ENCODE data around the gene FBXL7.

Gene FBXL7

GRCh38 chr5:15676591-15676990 is 176.6 kb downstream of the FBXL7 start:
- TF ChIP-seq CTCF (conservative IDR thresholded peaks at IDR 0.05), result no peak
- H3K27ac ChIP-seq, result no peak overlapping the region

GRCh38 chr5:15679161-15679560 is 179.2 kb downstream of the FBXL7 start:
- TF ChIP-seq CTCF (conservative IDR thresholded peaks at IDR 0.05), result no peak
- H3K27ac ChIP-seq, result no peak overlapping the region

- no peak for TF ChIP-seq CTCF (conservative IDR thresholded peaks at IDR 0.05)
- H3K27ac ChIP-seq, result no peak overlapping the region
Observed at GRCh38 chr5:15680455-15680854, 180.5 kb downstream of the FBXL7 start.

GRCh38 chr5:15682122-15682521 is 182.1 kb downstream of the FBXL7 start:
- H3K27ac ChIP-seq, result no peak overlapping the region
- no peak for TF ChIP-seq CTCF (conservative IDR thresholded peaks at IDR 0.05)

GRCh38 chr5:15682566-15682965 is 182.6 kb downstream of the FBXL7 start:
- TF ChIP-seq CTCF (conservative IDR thresholded peaks at IDR 0.05), result no peak

GRCh38 chr5:15683332-15683731 is 183.4 kb downstream of the FBXL7 start:
- H3K27ac ChIP-seq, result no peak overlapping the region
- no peak for TF ChIP-seq CTCF (conservative IDR thresholded peaks at IDR 0.05)

More at GRCh38 chr5:15682566-15682965, 182.6 kb downstream of the FBXL7 start:
- no peak overlapping the region for H3K27ac ChIP-seq

- H3K27ac ChIP-seq, result no peak overlapping the region
- no peak for TF ChIP-seq CTCF (conservative IDR thresholded peaks at IDR 0.05)
Observed at GRCh38 chr5:15687401-15687800, 187.4 kb downstream of the FBXL7 start.

GRCh38 chr5:15689836-15690235 is 189.9 kb downstream of the FBXL7 start:
- no peak for TF ChIP-seq CTCF (conservative IDR thresholded peaks at IDR 0.05)

More at GRCh38 chr5:15689836-15690235, 189.9 kb downstream of the FBXL7 start:
- H3K27ac ChIP-seq, result no peak overlapping the region
